NOMO-1 treated with dmso at 0.1 percent for 144 hours (cell line): ENCODE results near the gene GOLGA6D.
"Not testable (repeated sequence)": the region's sequence is repeated elsewhere in the genome, so short reads cannot be mapped to it uniquely, and the experiment has no call there.

Experiments
- DNase-seq: peaks from one replicate; lab custom pipeline; 2025; ENCODE audit not compliant: unreplicated experiment; lab: John Stamatoyannopoulos, UW

Gene GOLGA6D

DNA sequence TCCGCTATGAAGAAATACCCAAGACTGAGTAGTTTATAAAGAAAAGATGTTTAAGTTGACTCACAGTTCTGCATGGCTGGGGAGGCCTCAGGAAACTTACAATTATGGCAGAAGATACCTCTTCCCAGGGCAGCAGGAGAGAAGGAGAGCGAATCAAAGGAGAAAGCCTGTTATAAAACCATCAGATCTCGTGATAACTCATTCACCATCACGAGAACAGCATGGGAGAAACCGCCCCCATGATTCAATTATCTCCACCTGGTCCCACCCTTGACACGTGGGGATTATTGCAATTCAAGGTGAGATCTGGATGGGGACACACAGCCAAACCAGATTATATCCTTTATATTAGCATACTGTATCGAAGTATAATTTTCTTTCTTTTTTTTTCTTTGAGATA, 49.5 kb downstream of the GOLGA6D start:
- not testable (repeated sequence) for DNase-seq

DNA sequence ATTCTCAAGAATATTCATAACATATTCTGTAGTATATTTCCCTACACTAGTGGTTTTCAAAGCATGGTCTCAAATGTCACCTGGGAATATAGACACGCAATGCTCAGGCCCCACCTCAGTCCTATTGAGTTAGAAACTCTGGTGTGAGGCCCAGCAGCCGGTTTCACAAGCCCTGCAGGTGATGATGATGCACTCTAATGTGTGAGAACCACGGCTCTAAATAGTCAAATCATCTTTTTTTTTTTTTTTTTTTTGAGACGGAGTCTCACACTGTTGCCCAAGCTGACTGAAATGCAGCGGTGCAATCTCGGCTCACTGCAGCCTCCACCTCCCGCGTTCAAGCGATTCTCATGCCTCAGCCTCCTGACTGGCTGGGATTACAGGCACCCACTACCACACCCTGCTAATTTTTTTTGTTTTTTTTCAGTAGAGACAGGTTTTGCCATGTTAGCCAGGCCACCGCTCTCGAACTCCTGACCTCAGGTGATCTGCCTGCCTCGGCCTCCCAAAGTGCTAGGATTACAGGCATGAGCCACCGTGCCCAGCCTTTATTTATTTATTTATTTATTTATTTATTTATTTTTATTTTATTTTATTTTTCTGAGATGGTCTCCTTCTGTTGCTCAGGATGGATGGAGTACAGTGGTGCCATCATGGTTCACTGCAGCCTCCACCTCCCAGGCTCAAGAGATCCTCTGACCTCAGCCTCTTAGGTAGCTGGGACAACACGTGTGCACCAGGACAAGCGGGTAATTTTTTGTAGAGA, 51.2 kb downstream of the GOLGA6D start:
- DNase-seq = not testable (repeated sequence)

DNA sequence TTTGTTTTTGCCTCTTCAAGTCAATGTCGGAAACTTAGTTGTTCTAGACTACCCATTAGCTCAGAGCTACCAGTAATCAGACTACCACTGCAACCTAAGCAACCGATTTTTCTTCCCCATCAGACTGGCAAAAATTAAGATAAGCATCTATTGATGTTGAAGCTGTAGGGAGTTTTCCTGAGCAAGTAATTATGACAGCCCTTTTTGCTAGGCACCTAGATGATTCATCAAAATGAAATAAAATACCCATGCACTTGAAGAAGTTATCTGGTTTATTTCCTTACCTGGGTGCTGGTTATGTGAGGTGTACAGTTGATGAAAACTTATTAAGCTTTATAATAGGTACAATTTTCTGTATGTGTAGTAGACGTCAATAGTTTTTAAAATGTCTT, 52.7 kb downstream of the GOLGA6D start:
- DNase-seq = no peak

DNA sequence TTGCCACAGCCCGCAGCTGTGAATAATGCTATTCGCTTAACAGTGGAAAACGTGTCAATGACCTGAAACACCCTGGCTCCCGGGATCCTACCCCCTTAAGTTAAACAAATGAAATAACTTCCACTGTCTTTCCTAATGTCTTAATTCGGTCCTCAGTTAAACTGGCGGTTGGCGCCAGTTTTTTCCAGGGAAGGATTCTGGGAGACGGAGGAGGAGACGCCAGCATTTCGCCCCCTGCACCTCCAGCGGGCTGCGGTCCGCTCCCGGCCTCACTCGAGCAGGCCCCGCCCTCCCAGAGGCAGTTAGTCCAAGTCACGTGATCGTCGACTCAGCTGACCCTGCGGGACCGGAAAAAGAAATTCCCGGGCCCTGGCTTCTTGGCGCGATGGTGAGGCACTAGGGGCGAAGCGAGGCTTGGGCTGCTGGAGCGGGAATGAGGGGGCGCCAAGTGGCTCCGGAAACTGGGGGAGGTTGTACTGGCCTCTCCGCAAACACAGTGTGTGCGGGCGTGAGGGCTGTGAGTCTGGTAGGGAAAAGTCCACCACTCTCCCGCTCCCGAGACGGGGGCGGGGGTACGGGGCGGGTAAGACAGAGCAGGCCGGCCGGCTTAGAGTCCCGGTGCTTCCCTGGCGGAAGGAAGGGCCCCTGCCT, 53.2 kb downstream of the GOLGA6D start, which contains the start of gene COMMD4:
COMMD4 (plus strand) TSS at position 359 of the 651 bp plus-strand sequence; CDS start at position 386, 27 bp downstream.
- peak; percentile 57 for DNase-seq

DNA sequence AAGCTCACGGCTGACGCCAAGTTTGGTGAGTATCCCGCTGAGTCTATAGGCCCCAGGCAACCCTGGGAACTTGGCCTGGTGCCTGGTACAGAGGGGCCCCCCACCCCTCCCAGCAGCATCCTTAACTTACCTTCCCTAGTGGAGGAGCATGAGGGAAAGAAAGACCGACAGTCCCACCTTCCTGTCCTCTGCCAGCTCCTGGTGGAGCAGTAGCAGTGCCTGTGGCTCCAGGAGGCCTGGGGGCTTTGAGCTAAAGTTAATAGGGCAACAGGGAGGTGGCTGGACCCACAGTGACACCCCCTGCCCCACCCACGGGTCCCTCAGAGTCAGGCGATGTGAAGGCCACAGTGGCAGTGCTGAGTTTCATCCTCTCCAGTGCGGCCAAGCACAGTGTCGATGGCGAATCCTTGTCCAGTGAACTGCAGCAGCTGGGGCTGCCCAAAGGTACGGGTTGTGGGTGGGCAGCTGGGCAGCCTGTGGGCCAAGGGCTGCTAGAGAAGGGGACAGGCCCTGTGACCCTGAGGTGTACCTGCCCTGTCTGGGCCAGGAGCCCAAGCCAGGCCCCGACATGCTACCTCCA, 56.1 kb downstream of the GOLGA6D start:
- no peak for DNase-seq

DNA sequence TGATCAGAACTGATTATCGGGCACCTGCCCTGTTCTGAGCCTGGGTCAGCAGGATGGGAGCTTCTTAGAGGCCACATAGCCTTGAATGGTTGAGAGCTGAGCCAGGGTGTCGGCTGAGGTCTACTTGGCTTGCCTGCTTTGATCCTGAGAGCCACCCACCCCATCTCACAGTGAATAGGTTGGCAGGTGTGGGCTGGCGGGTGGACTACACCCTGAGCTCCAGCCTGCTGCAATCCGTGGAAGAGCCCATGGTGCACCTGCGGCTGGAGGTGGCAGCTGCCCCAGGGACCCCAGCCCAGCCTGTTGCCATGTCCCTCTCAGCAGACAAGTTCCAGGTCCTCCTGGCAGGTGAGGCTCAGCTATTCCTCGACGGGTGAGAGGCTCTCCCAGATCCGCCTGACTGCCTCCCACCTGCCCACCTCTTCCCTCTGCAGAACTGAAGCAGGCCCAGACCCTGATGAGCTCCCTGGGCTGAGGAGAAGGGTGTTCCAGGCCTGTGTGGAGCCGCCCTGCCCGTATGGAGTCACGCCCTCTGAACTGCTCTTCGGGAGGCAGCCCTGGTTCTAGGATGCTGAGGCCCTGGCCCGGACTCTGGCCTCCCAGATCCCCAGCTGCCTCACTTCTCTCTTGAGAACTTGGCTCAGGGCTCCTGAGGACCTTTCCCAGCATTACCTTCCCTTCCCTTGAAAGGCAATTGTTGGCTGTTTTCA, 57.1 kb downstream of the GOLGA6D start:
- DNase-seq = no peak

DNA sequence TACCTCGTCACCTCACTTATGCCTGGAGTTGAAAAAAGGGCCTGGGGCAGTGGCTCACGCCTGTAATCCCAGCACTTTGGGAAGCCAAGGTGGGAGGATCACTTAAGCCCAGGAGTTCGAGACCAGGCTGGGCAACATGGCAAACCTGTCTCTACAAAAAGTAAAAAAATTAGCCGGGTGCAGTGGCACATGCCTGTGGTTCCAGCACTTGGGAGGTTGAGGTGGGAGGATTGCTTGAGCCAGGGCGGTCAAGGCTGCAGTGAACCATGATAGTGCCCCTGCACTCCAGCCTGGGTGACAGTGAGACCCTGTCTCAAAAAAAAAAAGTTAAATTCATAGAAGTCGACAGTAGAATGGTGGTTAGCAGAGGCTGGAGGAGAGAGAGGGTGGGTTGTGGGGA, 59.6 kb downstream of the GOLGA6D start:
- no peak for DNase-seq

DNA sequence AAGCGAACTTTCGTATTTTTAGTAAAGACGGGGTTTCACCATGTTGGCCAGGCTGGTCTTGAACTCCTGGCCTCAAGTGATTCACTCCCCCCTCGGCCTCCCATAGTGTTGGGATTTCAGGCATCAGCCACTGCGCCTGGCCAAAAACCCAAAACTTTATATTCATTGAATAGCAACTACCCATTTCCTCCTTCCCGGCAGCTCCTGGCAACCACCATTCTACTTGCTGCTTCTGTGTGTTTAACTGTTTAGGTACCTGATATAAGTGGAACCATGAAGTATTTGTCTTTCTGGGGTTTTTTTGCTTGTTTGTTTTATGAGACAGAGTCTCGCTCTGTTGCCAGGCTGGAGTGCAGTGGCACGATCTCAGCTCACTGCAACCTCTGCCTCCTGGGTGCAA, 61.3 kb downstream of the GOLGA6D start:
- not testable (repeated sequence) for DNase-seq
